Ovary (tissue), 3 donors: ENCODE results near the gene WFDC1.

ENCODE experiments used
- CTCF ChIP-seq, 3 donors: fragments of 450-650 bp in 2 of 3; fragments of 200-600 bp in 1 of 3; IDR thresholded peaks; one replicate each; pipeline versions ENCODE4 v1.5.1 to v1.8.0; 2016 to 2022; ENCODE audit warnings: antibody characterized with exemption in 3 of 3, mild to moderate bottlenecking in 1 of 3
- POLR2A ChIP-seq: fragments of 450-650 bp; IDR thresholded peaks from one replicate; pipeline ENCODE4 v1.6.1; 2017; ENCODE audit warnings: antibody characterized with exemption, mild to moderate bottlenecking, moderate library complexity
- donor health status: DM: no; HTN: no; CAD: no.

- TF ChIP-seq CTCF (IDR thresholded peaks at IDR 0.05), result no peak
- TF ChIP-seq POLR2A, result no peak
These were observed 36.0 kb downstream of the WFDC1 start for GRCh38 chr16:84330685-84331050.
